A549 (cell line): ENCODE data around the gene LGALS7. TPM values are rescaled to one million over a fixed set of nuclear protein-coding genes. Genes with fewer than 3 reads are reported as not detected.

Experiments
- ATAC-seq, 2 experiments: fragments of 200-7000 bp in 1 of 2; fragments of >200 bp in 1 of 2; cut with Nextera tagmentation in 1 of 2; cut with Tn5 transposase in 1 of 2; 3 replicates each; pipeline versions ENCODE4 v1.8.0 to v1.9.1; 2018 to 2020; ENCODE audit warnings: mild to moderate bottlenecking in 1 of 2, moderate library complexity in 1 of 2
- CTCF ChIA-PET: fragments of 300-600 bp; sonication (Branson Sonifier 250); formaldehyde crosslinking; extraction: SDS; loops from one replicate; lab custom pipeline; 2021; ENCODE audit warnings: antibody characterized with exemption, inconsistent platforms; lab: Yijun Ruan, JAX
- POLR2A ChIA-PET: fragments of 350-600 bp; formaldehyde crosslinking; extraction: SDS; loops from one replicate; lab custom pipeline; 2021; ENCODE audit warnings: antibody characterized with exemption, inconsistent platforms; lab: Yijun Ruan, JAX
- DNase-seq, 2 experiments: peaks; one replicate each; pipeline versions ENCODE4 v3.0.0 to v3.0.0-alpha.2; 2011 to 2016; ENCODE audit warnings: low read depth in 1 of 2, low spot score in 1 of 2
- FAIRE-seq: peaks from 2 replicates; lab custom pipeline; 2011; peaks lifted over from hg19 to GRCh38; lab: Jason Lieb, UNC
- H3K27ac ChIP-seq, 2 experiments: fragments of >200 bp; sonication (Bioruptor Twin); formaldehyde crosslinking; 3 replicates each; pipeline ENCODE4 v1.5.1; 2016 to 2017
- H3K4me1 ChIP-seq: fragments of >200 bp; sonication (Bioruptor Twin); formaldehyde crosslinking; 3 replicates; pipeline ENCODE4 v1.6.1; 2016
- H3K4me2 ChIP-seq: fragments of >200 bp; sonication (Bioruptor Twin); formaldehyde crosslinking; 3 replicates; pipeline ENCODE4 v1.6.1; 2016
- H3K4me3 ChIP-seq: fragments of >200 bp; sonication (Bioruptor Twin); formaldehyde crosslinking; 3 replicates; pipeline ENCODE4 v1.5.1; 2016
- H3K9me3 ChIP-seq: fragments of >200 bp; sonication (Bioruptor Twin); formaldehyde crosslinking; 3 replicates; pipeline ENCODE4 v1.6.1; 2016
- CHD2 ChIP-seq: fragments of 150-350 bp; IDR thresholded peaks from 2 replicates; pipeline ENCODE4 v1.6.1; 2014; ENCODE audit warnings: low read length; ENCODE audit not compliant: partially characterized antibody
- CHD4 ChIP-seq: fragments of 200-600 bp; sonication (generic); IDR thresholded peaks from 2 replicates; pipeline ENCODE4 v1.6.1; 2016; ENCODE audit warnings: antibody characterized with exemption, mild to moderate bottlenecking, borderline replicate concordance
- EP300 ChIP-seq, 2 experiments: fragments of >200 bp; sonication (Bioruptor Twin); formaldehyde crosslinking; IDR thresholded peaks; 2 replicates in 1 of 2; 3 replicates in 1 of 2; pipeline ENCODE4 v1.6.1; 2016 to 2017
- FOSB ChIP-seq: fragments of 250-450 bp; sonication (Bioruptor Pico); IDR thresholded peaks from 2 replicates; pipeline ENCODE4 v1.5.0; 2020; ENCODE audit warnings: mild to moderate bottlenecking, moderate library complexity
- HDAC2 ChIP-seq: fragments of 200-600 bp; sonication (generic); IDR thresholded peaks from 2 replicates; pipeline ENCODE4 v1.6.1; 2016
- HOXB5 ChIP-seq: fragments of 250-450 bp; sonication (Bioruptor Pico); IDR thresholded peaks from 2 replicates; pipeline ENCODE4 v1.5.0; 2020; ENCODE audit warnings: mild to moderate bottlenecking, moderate library complexity
- JUNB ChIP-seq: fragments of >200 bp; sonication (Bioruptor Twin); formaldehyde crosslinking; IDR thresholded peaks from 2 replicates; pipeline ENCODE4 v1.6.1; 2016
- KDM5A ChIP-seq: fragments of 200-600 bp; sonication (generic); IDR thresholded peaks from 2 replicates; pipeline ENCODE4 v1.6.1; 2016; ENCODE audit warnings: antibody characterized with exemption, mild to moderate bottlenecking
- MAFK ChIP-seq: fragments of 450-650 bp; IDR thresholded peaks from 2 replicates; pipeline ENCODE4 v1.6.1; 2014; ENCODE audit not compliant: partially characterized antibody
- NFE2L2 ChIP-seq: fragments of 150-350 bp; conservative IDR thresholded peaks from 2 replicates; pipeline ENCODE4 v1.6.1; 2014; ENCODE audit warnings: low read length
- NPAS2 ChIP-seq: fragments of 250-450 bp; sonication (Bioruptor Pico); IDR thresholded peaks from 2 replicates; pipeline ENCODE4 v1.8.0; 2022; ENCODE audit warnings: mild to moderate bottlenecking, moderate library complexity, borderline replicate concordance
- NR3C1 ChIP-seq: fragments of >200 bp; sonication (Bioruptor Twin); formaldehyde crosslinking; IDR thresholded peaks from 3 replicates; pipeline ENCODE4 v1.6.1; 2017
- POLR2A ChIP-seq: IDR thresholded peaks from 2 replicates; pipeline ENCODE4 v1.6.1; 2012; ENCODE audit warnings: mild to moderate bottlenecking, low read length
- RAD21 ChIP-seq, 2 experiments: fragments of >200 bp in 1 of 2; sonication (Bioruptor Twin) in 1 of 2; formaldehyde crosslinking in 1 of 2; IDR thresholded peaks in 1 of 2; conservative IDR thresholded peaks in 1 of 2; 2 replicates in 1 of 2; 3 replicates in 1 of 2; pipeline ENCODE4 v1.6.1; 2012 to 2018; ENCODE audit warnings: inconsistent platforms in 1 of 2
- RCOR1 ChIP-seq: fragments of 150-350 bp; IDR thresholded peaks from 2 replicates; pipeline ENCODE4 v1.6.1; 2014; ENCODE audit warnings: antibody characterized with exemption, low read length, low read depth
- REST ChIP-seq: fragments of 200-600 bp; sonication (generic); IDR thresholded peaks from 2 replicates; pipeline ENCODE4 v1.6.1; 2016; ENCODE audit warnings: antibody characterized with exemption, mild to moderate bottlenecking, moderate library complexity
- SMC3 ChIP-seq: fragments of >200 bp; sonication (Bioruptor Twin); formaldehyde crosslinking; IDR thresholded peaks from 3 replicates; pipeline ENCODE4 v1.6.1; 2018; ENCODE audit warnings: inconsistent platforms
- TP53 ChIP-seq: fragments of 250-450 bp; sonication (Bioruptor Pico); IDR thresholded peaks from 2 replicates; pipeline ENCODE4 v1.5.0; 2021; ENCODE audit warnings: mild to moderate bottlenecking, moderate library complexity
- ZFP36 ChIP-seq: fragments of 450-650 bp; IDR thresholded peaks from 2 replicates; pipeline ENCODE4 v1.6.1; 2014; ENCODE audit warnings: borderline replicate concordance; ENCODE audit not compliant: partially characterized antibody
- WGBS: methylation state at CpG from one replicate; pipeline ENCODE4 v1.1.6; 2017; ENCODE audit errors: missing lambda C conversion rate; 5-methylcytosine and 5-hydroxymethylcytosine counted together
- polyA plus RNA-seq, 4 experiments: library from polyadenylated mRNA; depleted of rRNA in 3 of 4; stranded (reverse); fragments of >200 nt; fragmentation: RNase III in 1 of 4; extraction: RNeasy Plus Mini Kit Qiagen cat#74134 plus additional on column Dnase treatment in 1 of 4; gene quantifications; 2 replicates in 3 of 4; 3 replicates in 1 of 4; pipeline ENCODE4 v1.2.3, GENCODE V29; 2011 to 2017
- TF ChIP-seq, protein P1 (sequence below): fragments of 250-450 bp; sonication (Bioruptor Pico); IDR thresholded peaks from 2 replicates; pipeline ENCODE4 v1.5.0; 2021; ENCODE audit warnings: mild to moderate bottlenecking, moderate library complexity, borderline replicate concordance
- TF ChIP-seq, protein P2 (sequence below): IDR thresholded peaks from 2 replicates; pipeline ENCODE4 v1.6.1; 2012
- TF ChIP-seq, protein P3 (sequence below): fragments of 250-450 bp; sonication (Bioruptor Pico); IDR thresholded peaks from 2 replicates; pipeline ENCODE4 v1.5.0; 2020; ENCODE audit warnings: low read depth, mild to moderate bottlenecking, moderate library complexity
- TF ChIP-seq, protein P4 (sequence below): fragments of 450-650 bp; IDR thresholded peaks from 2 replicates; pipeline ENCODE4 v1.6.1; 2014; ENCODE audit warnings: antibody characterized with exemption

The LGALS7 gene
- polyA plus RNA-seq, 2 of the 4 experiments (the other 2 are of a cell fraction): not detected

- FAIRE-seq: peak; percentile 70
- no peak overlapping the region for H3K4me3 ChIP-seq
- whole genome bisulfite sequencing: 87% methylated on average over 7 of the region's 7 CpGs
- no peak for DNase-seq
- H3K4me1 ChIP-seq: peaks cover 4% of the 10 kb centered on the region; the same call in 1 of the 3 replicates
- ChIA-PET CTCF (interaction anchor here (0.8 to 2.1 kb wide), 6 partner anchors 10 to 185 kb away, joined by 3 to 9 read pairs (median 3); partner anchors contain the start of genes MRPS12 and SARS2), POLR2A (no interaction called here)
- peak; percentile 17 to 37; a peak in 4 of 6 replicates for ATAC-seq
- H3K4me2 ChIP-seq: no peak overlapping the region
- no peak for TF ChIP-seq HDAC2
- TF ChIP-seq, protein P1, sequence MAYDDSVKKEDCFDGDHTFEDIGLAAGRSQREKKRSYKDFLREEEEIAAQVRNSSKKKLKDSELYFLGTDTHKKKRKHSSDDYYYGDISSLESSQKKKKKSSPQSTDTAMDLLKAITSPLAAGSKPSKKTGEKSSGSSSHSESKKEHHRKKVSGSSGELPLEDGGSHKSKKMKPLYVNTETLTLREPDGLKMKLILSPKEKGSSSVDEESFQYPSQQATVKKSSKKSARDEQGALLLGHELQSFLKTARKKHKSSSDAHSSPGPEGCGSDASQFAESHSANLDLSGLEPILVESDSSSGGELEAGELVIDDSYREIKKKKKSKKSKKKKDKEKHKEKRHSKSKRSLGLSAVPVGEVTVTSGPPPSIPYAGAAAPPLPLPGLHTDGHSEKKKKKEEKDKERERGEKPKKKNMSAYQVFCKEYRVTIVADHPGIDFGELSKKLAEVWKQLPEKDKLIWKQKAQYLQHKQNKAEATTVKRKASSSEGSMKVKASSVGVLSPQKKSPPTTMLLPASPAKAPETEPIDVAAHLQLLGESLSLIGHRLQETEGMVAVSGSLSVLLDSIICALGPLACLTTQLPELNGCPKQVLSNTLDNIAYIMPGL (CRISPR knock-in tag): no peak
- no peak for TF ChIP-seq RCOR1
- no peak for TF ChIP-seq HOXB5 (CRISPR knock-in tag)
- no peak for TF ChIP-seq CHD2
- TF ChIP-seq, protein P2, sequence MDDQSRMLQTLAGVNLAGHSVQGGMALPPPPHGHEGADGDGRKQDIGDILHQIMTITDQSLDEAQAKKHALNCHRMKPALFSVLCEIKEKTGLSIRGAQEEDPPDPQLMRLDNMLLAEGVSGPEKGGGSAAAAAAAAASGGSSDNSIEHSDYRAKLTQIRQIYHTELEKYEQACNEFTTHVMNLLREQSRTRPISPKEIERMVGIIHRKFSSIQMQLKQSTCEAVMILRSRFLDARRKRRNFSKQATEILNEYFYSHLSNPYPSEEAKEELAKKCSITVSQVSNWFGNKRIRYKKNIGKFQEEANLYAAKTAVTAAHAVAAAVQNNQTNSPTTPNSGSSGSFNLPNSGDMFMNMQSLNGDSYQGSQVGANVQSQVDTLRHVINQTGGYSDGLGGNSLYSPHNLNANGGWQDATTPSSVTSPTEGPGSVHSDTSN: no peak
- no peak for TF ChIP-seq JUNB
- no peak for TF ChIP-seq RAD21 (conservative IDR thresholded peaks at IDR 0.05 in 1 of 2, IDR thresholded peaks at IDR 0.05 in 1 of 2)
- TF ChIP-seq TP53 (CRISPR knock-in tag): no peak
- no peaks in the 10 kb centered on the region for H3K9me3 ChIP-seq
- no peak overlapping the region for H3K27ac ChIP-seq
Measured at GRCh38 chr19:38745316-38745715, 28.0 kb downstream of the LGALS7 start.

DNA sequence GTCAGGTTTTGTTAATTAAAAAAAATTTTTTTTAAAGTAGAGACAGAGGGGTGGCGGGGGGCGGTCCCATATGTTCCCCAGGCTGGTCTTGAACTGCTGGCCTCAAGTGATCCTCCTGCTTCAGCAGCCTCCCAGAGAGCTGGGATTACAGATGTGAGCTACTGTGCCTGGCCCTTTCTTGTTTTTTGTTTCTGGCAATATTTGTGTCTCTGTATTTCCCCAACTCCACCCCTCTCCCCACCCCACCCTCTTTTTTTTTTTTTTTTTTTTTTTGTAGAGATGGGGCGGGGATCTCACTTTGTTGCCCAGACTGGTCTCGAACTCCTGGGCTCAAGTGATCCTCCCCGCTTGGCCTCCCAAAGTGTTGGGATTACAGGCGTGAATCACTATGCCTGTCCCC is 28.4 kb downstream of the LGALS7 start:
- FAIRE-seq (no peak), DNase-seq (peak in 1 of 2 experiments; percentile 26), ATAC-seq (no peak; a peak in 2 of 6 replicates)
- Histone ChIP-seq H3K9me3 (no peaks in the 10 kb centered on the region), H3K4me1 (peaks cover 4% of the 10 kb centered on the region; the same call in 1 of the 3 replicates), H3K4me2 (no peak overlapping the region), H3K4me3 (no peak overlapping the region), H3K27ac (no peak overlapping the region)
- TF ChIP-seq NFE2L2: no peak
- TF ChIP-seq, protein P3, sequence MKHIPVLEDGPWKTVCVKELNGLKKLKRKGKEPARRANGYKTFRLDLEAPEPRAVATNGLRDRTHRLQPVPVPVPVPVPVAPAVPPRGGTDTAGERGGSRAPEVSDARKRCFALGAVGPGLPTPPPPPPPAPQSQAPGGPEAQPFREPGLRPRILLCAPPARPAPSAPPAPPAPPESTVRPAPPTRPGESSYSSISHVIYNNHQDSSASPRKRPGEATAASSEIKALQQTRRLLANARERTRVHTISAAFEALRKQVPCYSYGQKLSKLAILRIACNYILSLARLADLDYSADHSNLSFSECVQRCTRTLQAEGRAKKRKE (CRISPR knock-in tag): no peak
- TF ChIP-seq FOSB: no peak
- TF ChIP-seq SMC3: no peak
- TF ChIP-seq RAD21 (conservative IDR thresholded peaks at IDR 0.05 in 1 of 2, IDR thresholded peaks at IDR 0.05 in 1 of 2): no peak
- no peak for TF ChIP-seq NPAS2 (CRISPR knock-in tag)
- no peak for TF ChIP-seq ZFP36
- no peak for TF ChIP-seq POLR2A
- no peak for TF ChIP-seq KDM5A
- no peak for TF ChIP-seq MAFK
- TF ChIP-seq CHD2: no peak
- TF ChIP-seq EP300 (IDR thresholded peaks at IDR 0.05): no peak
- TF ChIP-seq, protein P4, sequence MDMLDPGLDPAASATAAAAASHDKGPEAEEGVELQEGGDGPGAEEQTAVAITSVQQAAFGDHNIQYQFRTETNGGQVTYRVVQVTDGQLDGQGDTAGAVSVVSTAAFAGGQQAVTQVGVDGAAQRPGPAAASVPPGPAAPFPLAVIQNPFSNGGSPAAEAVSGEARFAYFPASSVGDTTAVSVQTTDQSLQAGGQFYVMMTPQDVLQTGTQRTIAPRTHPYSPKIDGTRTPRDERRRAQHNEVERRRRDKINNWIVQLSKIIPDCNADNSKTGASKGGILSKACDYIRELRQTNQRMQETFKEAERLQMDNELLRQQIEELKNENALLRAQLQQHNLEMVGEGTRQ: no peak
- TF ChIP-seq TP53 (CRISPR knock-in tag): no peak
- no peak for TF ChIP-seq NR3C1
- TF ChIP-seq CHD4: no peak
- TF ChIP-seq HOXB5 (CRISPR knock-in tag): no peak
- no peak for TF ChIP-seq REST
- POLR2A ChIA-PET: interaction anchor here (1.4 kb wide), 1 partner anchor 87 kb away, joined by 3 read pairs; the partner anchor contains the start of gene ECH1
- CTCF ChIA-PET: interaction anchor here (0.8 to 2.1 kb wide), 12 partner anchors 9 to 185 kb away, joined by 3 to 9 read pairs (median 4); partner anchors contain the start of genes ECH1, MRPS12 and SARS2
- 71% methylated on average over 6 of the region's 6 CpGs for WGBS
